GM19468 (cell line): ENCODE measurements around the gene NABP1.

ENCODE experiments used
- ATAC-seq: cut with Tn5 transposase; IDR thresholded peaks from one replicate; pipeline ENCODE4 v1.9.1; 2021; ENCODE audit warnings: mild to moderate bottlenecking, moderate library complexity, moderate number of reproducible peaks; ENCODE audit not compliant: unreplicated experiment; ENCODE audit errors: extremely low read depth

Gene NABP1

DNA sequence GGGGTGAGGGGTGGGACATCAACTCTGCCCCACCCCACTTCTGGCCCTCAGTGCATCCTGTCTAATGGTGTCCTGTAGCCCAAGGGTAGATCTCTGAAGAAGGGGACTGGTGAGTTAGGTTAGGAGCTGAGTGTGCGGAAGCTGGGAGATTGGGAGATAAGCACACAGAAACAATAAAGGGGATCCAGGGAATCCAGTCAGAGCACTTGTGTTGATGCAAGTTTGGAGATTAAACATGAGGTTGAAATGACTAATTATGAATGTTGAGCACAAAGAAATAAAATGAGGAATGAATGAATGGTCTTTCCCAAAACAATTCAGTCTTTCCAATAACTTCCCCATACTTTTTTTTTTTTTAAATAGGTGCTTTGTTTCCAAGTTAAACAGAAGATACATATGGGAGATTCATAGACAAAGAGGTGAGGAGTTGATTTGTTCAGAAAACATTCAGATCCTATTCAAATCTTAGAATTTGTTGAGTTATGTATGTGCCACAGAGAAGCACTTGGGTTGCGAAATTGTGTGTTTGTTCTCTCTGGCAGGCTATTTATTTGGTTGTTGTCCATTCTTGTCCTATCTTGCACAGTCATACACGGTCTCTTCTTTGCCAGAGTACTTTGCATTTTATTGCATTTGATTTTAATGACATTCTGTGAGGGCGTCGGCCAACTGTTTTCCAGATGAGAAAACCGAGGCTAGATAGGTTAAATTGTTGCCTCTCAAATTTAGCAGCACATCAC is 31.6 kb upstream of the NABP1 start:
- no peak for ATAC-seq

GRCh38 chr2:191649519-191649918 is 28.4 kb upstream of the NABP1 start:
- ATAC-seq: no peak

GRCh38 chr2:191650896-191651773 is 26.8 kb upstream of the NABP1 start:
- ATAC-seq: peak; percentile 97

DNA sequence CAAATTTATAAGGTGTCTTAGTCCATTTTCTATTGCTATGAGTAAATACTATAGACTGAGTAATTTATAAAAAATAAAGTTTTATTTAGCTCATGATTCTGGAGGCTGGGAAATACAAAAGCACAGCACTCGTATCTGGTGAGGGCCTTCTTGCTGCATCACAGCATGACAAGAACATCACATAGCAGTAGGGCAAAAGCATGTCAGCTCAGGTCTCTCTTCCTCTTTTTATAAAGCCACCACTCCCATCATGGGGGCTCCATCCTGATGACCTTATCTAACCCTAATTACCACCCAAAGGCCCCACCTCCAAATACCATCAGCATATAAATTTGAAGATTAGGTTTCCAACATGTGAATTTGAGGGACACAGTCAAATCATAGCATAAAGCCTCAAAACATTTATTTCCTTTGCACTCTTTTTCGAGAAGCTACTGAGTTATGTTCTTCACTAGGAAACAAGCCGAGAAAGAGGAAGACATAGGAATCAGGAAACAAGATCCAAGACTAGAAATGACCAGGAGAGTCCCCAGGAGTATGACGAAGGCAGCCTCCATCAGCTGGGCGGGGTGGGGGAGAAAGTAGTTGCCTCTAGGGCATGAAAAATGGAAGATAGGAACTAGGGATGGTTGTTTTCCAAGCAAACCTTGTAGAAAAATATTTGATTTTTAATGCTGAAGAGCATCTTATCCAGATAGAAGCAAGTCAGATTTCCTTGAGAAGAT is 24.1 kb upstream of the NABP1 start:
- ATAC-seq: no peak

- no peak for ATAC-seq
These were observed 21.5 kb upstream of the NABP1 start for GRCh38 chr2:191656391-191656790.

- no peak for ATAC-seq
These were observed 21.1 kb upstream of the NABP1 start for GRCh38 chr2:191656792-191657191.

GRCh38 chr2:191657977-191658376 is 20.0 kb upstream of the NABP1 start:
- no peak for ATAC-seq

DNA sequence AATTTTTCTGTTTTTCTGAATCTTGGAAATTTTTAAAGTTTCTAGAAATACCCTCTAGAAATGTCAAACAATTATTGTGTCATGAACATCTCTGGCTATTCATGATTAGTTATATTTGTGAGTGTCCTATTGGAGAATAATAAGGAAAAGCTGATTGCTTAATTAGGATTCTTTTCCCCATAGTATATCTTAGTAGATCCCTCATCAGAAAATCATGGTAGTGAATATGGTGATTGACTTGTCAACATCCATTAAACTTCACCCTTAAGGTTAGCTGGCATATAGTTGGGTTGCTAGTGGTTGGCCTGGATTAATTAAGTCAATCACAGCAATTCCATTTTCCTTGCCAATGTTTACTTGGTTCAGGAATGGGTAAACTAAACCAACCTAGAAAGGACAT is 18.7 kb upstream of the NABP1 start:
- no peak for ATAC-seq

DNA sequence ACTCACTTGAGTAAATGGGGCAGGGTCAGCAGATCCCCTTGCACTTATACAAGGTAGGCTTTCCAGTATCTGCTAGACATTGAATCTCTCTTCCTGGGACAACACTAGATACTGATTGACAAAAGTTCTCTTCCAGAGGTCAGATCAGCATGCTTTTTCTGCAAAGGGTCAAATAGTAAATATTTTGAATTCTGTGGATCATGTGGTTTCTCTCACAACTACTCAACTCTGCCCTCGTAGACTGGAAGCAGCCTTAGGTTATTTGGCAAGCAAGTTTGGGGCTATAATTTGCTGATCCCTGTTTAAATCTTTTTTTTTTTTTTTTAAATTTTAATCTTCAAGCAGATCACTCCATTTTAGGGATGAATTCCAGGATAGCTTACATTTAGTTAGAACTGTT is 17.4 kb upstream of the NABP1 start:
- ATAC-seq: no peak

- ATAC-seq: no peak
These were observed 16.6 kb upstream of the NABP1 start for GRCh38 chr2:191661097-191661924.

DNA sequence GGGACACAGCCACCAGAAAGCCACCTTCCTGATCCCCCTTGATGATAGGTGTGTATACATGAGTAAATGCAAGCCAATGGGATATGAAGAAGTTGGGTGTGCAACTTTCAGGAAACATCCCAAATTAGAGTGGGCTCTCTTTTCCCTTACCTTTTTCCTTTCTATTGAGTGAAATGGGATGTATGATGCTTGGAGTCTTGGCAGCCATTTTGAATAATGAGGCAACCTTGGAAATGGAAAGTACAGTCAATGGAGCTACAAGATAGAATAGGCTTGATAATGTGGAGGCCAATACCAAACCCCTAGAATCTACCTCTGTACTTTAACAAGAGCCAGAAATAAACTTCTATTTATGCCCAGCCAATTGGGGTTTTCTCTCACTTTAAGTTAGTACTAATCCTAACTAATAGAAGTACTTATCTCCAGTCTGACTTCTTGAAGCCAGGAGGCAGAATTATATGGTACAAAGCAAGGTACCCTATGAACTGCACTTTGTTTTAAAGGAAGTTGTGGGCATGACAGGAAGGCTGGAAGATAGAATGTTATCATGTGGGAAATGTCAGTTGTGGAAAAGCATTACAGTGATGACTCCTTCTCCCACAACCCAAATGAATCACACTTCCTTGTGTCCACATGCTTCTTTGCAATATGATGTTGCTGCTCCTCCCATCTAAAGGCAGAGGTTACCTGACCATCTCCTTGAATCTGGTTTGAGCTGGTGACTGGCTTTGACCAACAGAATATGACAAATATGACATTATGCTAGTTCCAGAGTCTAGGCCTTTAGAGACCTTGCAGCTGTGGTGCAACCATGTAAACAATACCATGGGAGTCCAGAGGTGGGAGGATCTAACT is 12.9 kb upstream of the NABP1 start:
- no peak for ATAC-seq

DNA sequence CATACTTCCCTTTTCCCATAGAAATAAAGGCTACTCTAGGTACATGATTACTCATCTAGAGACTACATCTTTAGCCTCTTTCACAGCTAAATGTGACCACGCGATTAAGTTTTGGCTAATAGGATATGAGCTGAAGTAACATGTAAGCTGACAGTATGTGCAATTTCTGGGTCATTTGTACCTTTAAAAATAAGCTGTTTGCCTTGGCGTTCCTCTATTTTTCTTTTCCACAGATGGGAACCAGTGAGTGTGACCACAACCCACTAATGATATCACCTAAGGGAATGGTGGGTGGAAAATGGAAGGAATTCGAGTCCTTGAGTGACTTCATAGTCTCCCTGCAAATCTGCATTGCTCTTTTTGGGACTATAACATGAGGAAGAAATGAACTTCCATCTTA is 11.7 kb upstream of the NABP1 start:
- no peak for ATAC-seq

DNA sequence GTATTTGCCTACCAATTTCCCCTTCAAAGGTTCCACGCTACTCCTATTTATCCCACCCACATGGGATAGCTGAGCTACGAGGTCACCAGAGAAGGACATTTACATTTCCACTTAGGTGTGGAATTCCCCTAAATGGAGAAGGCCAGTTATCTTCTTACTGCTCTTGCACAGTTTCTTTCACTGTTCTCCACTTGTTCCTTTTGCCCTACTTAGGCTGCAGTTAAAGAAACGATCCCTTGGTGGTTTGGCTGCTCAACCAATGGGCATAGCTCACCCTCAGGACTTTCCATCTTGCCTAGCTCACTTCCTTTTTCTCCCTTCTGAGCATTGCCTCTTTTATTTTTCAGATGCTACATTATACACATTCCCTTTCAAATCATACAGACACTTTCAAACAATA is 11.2 kb upstream of the NABP1 start:
- peak; percentile 63 for ATAC-seq

DNA sequence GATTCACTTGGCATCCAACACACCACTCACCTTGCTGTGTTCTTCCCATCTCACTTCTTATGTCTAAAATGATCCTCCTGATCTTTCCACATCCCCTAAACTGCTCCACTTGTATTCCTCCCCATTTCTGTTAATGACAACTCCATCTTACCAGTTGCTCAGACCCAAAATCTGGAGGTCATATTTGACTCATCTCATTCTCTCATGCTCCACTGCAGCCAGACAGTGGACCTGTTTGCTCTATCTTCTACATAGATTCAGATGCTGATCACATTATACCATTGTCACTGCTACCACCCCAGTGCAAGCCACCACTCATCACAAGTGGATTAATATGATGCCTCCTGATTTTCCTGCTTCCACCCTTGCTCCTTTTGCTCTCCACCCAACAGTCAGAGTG is 7.9 kb upstream of the NABP1 start:
- ATAC-seq: peak; percentile 34

DNA sequence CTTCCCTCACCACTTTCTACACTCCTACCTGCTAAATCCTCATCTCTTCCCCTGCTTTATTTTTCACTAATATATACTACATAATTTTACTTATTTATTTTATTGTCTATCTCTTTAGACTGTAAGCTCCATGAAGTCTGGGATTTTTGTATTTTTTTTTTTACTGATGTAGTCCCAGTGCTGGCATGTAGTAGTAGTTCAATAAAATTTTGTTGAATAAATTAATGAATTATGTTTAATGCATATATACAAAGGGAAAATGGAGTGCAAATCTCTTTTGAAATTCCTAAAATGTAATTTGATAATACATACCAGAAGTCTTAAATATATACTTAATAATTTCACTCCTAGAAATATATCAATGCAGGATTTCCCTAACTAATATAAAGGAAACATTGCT is 7.1 kb upstream of the NABP1 start:
- no peak for ATAC-seq

DNA sequence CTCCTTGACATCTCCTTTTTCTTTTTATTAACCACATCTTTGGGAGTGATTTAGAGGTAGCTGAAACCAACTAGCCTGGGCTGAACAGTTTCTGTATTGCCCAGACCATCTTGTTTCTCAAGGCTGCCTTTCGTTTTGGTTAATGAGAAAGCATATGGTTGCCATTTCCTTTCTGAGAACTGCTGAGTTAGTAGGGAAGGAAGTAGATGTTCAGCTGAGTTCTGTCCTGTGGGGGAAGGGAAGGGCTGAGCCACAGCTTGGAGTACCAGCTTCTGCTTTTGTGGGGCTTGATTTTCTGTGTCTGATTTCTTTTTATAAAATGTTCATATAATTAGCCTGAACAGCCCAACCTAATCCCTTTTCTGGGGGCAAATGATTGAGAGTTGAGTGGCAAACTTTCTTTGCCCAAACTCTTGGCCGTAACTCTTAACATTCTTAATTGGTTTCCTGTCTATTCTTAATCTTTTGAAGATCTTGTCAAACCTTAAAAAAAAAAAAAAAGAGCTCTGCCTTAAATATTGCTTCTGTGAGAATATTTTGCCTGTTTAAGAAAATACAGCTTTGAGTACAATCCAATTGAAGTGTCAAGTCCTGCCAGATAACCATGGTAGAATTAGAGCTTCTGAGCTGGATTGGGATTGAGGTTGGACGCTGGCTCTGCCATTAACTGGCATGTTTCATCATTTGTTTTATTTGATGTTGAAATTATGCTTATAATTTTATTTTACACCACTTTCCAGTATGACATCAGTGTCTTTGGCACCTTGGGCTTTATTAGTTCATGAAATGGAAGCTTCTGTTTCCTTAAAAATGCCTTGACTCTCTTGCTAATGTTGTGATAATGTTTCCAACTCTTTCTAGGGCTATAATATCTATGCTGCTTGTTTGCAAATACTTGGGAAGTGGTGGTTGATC is 1.9 kb upstream of the NABP1 start:
- ATAC-seq: peak; percentile 66

DNA sequence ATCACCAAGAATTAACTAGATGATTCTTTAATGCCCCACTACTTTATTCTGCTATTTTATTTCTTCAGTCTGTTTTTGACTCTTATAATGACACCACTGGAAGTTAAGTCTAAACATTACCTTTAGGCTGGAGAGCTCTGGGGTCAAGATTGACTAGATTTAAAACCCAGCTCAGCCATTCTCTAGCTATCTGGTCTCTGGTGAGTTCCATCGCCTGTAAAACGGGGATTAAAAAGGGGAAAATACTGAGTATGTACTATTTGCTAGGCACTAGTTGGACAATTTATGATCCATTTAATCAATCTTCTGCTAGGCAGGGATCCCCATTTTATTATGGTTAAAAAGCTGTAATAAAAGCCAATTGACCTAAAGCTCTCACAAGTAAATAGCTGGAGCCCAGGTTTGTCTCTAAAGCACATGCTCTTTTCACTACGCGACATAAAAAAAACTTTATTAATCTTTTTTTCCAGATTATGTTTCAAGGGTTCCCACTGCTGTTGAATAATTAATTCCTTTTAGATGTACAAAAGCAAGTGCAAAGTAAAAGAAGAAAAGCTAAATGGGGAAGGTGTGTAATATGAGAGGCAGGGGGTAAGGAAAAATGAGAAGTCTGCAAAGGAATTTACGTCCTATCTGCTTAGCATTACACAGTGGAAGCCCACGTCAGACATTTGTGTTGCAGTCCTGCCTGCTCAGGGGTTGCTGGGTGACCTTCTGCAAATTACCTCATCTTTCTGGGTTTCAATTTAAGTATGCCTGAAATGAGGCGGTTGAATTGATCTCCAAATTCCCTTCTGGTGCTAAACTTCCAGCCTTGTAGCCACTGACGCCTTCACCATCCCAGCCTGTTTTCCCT is 918 bp upstream of the NABP1 start:
- peak; percentile 7 for ATAC-seq
